ENCODE data around the gene FEM1A. TPM values are rescaled to one million over a fixed set of nuclear protein-coding genes. Genes with fewer than 3 reads are reported as not detected.
"Not testable (repeated sequence)": the region's sequence is repeated elsewhere in the genome, so short reads cannot be mapped to it uniquely, and the experiment has no call there.

FEM1A gene
- total and polyA plus RNA-seq, 8 donors = 3.5 to 30.7 (median 9.0) TPM

- DNase-seq = no peak
- intact Hi-C loops (cut with DNase I; ENCODE audit: low total_unique reads) = no loop called here
- H3K4me1 ChIP-seq = peaks cover 0 to 31% (median 22%) of the 10 kb centered on the region in 4 donors
- TF ChIP-seq CTCF (IDR thresholded peaks at IDR 0.05) (no peak), POLR2A (IDR thresholded peaks at IDR 0.05) (no peak), POLR2AphosphoS5 (IDR thresholded peaks at IDR 0.05) (no peak), EP300 (IDR thresholded peaks at IDR 0.05) (no peak)
- H3K9me3 ChIP-seq = no peaks in the 10 kb centered on the region
- no peaks in the 10 kb centered on the region for H3K27me3 ChIP-seq
- no peak overlapping the region for H3K4me3 ChIP-seq
- WGBS, 5 donors = 53 to 78% (median 69%) methylated on average over 3 of the region's 3 CpGs
- peak overlapping the region in 1 of 5 donors; percentile 56 for H3K27ac ChIP-seq
- peaks cover 6 to 24% (median 21%) of the 10 kb centered on the region in 4 donors for H3K36me3 ChIP-seq
Measured at GRCh38 chr19:4801085-4801619, 9.6 kb downstream of the FEM1A start.

- Histone ChIP-seq H3K4me1 (peaks cover 0 to 24% (median 18%) of the 10 kb centered on the region in 4 donors), H3K9me3 (no peaks in the 10 kb centered on the region), H3K27me3 (no peaks in the 10 kb centered on the region), H3K27ac (no peak overlapping the region), H3K4me3 (no peak overlapping the region), H3K36me3 (peaks cover 0 to 11% (median 6%) of the 10 kb centered on the region in 4 donors)
- no peak for DNase-seq
- TF ChIP-seq EP300 (IDR thresholded peaks at IDR 0.05) (no peak), CTCF (IDR thresholded peaks at IDR 0.05) (no peak), POLR2AphosphoS5 (IDR thresholded peaks at IDR 0.05) (no peak), POLR2A (IDR thresholded peaks at IDR 0.05) (no peak)
- intact Hi-C loops (cut with DNase I; ENCODE audit: low total_unique reads) = no loop called here
- WGBS, 5 donors = 81 to 86% (median 85%) methylated on average over 7 of the region's 7 CpGs
Measured at GRCh38 chr19:4802711-4803110, 11.2 kb downstream of the FEM1A start.

GRCh38 chr19:4803736-4804695 lies 12.5 kb downstream of the FEM1A start:
- intact Hi-C loops (cut with DNase I; ENCODE audit: low total_unique reads) = no loop called here
- Histone ChIP-seq H3K4me3 (peak overlapping the region in 1 of 4 donors; percentile 13), H3K27me3 (no peaks in the 10 kb centered on the region), H3K9me3 (no peaks in the 10 kb centered on the region), H3K27ac (no peak overlapping the region), H3K36me3 (peaks cover 0 to 4% (median 0%) of the 10 kb centered on the region in 4 donors), H3K4me1 (peaks cover 0 to 24% (median 19%) of the 10 kb centered on the region in 4 donors)
- 44 to 52% (median 46%) methylated on average over 31 to 33 of the region's 33 CpGs for WGBS, 5 donors
- DNase-seq = peak; percentile 65 to 82
- TF ChIP-seq CTCF (IDR thresholded peaks at IDR 0.05) = peak in 5 of 7 experiments; percentile 45 to 72 (median 64)
- no peak for TF ChIP-seq POLR2A (IDR thresholded peaks at IDR 0.05)
- no peak for TF ChIP-seq EP300 (IDR thresholded peaks at IDR 0.05)
- TF ChIP-seq POLR2AphosphoS5 (IDR thresholded peaks at IDR 0.05) = no peak

- WGBS, 5 donors = 92 to 96% (median 94%) methylated on average over 6 of the region's 6 CpGs
- intact Hi-C loops (cut with DNase I; ENCODE audit: low total_unique reads) = loop anchor here (5.0 kb wide), 1 partner anchor 52 kb away; no protein-coding TSS in a partner anchor
Measured at GRCh38 chr19:4805140-4805539, 13.6 kb downstream of the FEM1A start.

More at GRCh38 chr19:4805140-4805539, 13.6 kb downstream of the FEM1A start:
- peaks cover 0 to 32% (median 23%) of the 10 kb centered on the region in 4 donors for H3K4me1 ChIP-seq
- H3K9me3 ChIP-seq, H3K27ac ChIP-seq, DNase-seq, H3K4me3 ChIP-seq, H3K27me3 ChIP-seq, H3K36me3 ChIP-seq: not testable (repeated sequence)
